GM18498 (cell line): Measurements from ENCODE around the gene POLR3B.

ENCODE experiments used
- ATAC-seq: cut with Tn5 transposase; IDR thresholded peaks from one replicate; pipeline ENCODE4 v1.9.1; 2021; ENCODE audit warnings: mild to moderate bottlenecking, moderate library complexity; ENCODE audit not compliant: unreplicated experiment

The POLR3B gene

GRCh38 chr12:106527356-106527755 lies 169.8 kb downstream of the POLR3B start:
- no peak for ATAC-seq

DNA sequence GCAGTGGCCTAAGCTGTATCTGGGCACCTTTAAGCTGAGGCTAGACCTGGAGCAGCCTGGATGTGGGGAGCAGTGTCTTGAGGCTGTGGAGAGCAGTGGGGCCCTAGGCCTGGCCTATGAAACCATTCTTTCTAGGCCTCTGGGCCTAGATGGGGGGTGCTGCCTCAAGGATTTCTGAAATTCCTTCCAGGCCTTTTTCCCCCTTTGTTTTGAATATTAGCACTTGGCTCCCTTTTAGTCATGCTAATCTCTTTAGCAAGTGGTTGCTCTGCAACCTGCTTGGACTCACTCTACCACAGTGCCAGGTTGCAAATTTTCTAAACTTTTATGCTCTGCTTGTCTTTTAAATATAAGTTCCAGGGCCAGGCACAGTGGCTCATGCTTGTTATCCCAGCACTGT lies 183.7 kb downstream of the POLR3B start:
- no peak for ATAC-seq

GRCh38 chr12:106551410-106551809 lies 193.9 kb downstream of the POLR3B start:
- no peak for ATAC-seq

GRCh38 chr12:106552228-106552627 lies 194.7 kb downstream of the POLR3B start:
- no peak for ATAC-seq
